GM19193 (cell line): ENCODE data around the gene EDA.

Experiments used
- POLR2A ChIP-seq: IDR thresholded peaks from 4 replicates; pipeline ENCODE4 v1.6.1; 2011; ENCODE audit not compliant: insufficient read depth, insufficient read length; ENCODE audit errors: extremely low read depth

The EDA gene

GRCh38 chrX:69969460-69969859, 353.5 kb downstream of the EDA start:
- no peak for TF ChIP-seq POLR2A

GRCh38 chrX:69987691-69988090, 371.8 kb downstream of the EDA start:
- TF ChIP-seq POLR2A: no peak

GRCh38 chrX:69988955-69989394, 373.1 kb downstream of the EDA start:
- no peak for TF ChIP-seq POLR2A

DNA sequence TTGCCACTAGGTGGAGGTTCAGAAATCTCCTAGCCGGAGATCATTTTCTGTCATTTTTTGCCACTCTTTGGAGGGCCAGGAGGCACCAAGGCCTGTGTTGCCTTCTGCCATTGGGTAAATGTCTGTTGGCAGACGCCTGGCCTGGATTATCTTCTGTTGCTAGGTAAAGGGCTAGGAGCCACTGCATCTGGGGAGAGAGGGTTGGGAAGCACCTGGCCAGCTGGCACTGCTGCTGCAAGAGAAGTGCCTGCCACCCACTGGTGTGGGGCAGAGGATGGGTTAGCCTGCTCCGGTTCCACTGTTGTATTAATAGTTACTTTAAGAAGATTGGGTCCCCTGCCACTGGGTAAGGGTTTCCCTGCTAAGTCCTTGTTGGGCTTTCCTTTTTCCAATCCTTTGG, 375.8 kb downstream of the EDA start:
- TF ChIP-seq POLR2A: no peak

DNA sequence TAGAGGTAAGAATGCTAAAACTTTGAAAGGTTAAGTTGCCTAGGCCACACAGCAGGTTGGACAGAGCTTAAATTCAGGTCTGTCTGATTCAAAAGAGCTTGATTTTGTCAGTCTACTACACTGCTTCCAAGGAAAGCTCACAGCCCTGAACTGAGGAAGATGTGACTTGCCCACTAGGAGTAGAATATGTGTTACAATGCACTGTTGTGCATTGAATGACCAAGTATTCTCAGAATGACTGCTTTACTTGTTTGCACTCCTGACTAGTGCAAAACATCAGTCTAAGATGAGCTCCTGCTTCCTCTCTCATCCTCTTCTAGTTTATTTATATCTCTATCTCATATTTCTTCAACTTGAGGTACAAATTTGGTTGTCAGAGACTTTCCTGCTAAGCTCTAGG, 377.6 kb downstream of the EDA start:
- TF ChIP-seq POLR2A: no peak

DNA sequence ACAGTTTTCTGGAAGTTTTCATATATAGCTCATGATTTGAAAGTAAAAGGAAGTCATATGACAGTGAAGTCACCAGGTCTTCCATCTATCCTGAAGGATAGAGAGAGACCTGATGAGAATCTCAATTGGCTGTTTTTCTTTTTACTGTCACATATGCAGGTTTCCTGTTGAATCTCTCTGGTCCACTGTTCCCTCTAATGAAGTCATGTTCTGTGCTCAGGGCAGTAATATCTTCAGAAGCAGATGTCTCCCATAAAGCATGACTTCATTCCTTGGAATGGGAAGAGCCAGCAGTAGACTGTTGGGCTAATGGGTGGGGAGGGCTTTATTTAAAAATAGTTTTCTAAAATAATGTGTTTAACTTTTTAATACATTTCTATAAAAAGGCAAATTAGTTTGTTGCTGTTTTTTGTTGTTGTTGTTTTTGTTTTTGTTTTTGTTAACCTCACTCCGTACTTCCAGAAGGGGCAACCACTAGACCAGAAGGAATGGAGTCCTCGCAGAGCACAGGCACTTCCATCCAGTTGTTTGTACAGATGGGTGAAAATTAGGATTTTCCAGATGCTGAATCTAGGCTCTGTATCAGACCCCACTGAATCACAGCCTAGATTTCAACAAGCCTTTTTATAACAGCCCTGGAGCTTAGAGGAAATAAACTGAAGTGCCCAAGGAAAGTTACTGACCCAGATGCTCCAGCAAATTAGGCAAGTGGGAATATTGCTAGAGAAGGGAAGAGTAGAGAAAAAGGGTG, 379.6 kb downstream of the EDA start:
- TF ChIP-seq POLR2A: no peak

DNA sequence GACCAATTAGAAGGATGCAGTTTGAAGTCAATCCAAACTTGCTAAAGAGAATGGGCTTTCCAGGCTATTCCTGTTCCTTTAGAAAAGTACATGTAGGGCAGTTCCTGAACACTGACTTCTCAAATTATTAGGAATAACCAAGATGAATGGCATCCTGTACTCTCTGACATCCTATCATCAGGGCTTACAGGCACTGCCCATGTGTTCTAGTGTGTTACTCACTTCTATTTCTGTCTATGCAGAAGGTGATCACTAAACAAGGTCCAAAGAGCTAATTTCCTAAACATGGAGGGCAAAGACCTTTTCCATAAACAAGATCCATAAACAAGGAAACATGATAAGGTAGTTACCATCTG, 380.2 kb downstream of the EDA start:
- TF ChIP-seq POLR2A: no peak

- TF ChIP-seq POLR2A: no peak
These were observed 385.4 kb downstream of the EDA start for GRCh38 chrX:70001269-70001668.

DNA sequence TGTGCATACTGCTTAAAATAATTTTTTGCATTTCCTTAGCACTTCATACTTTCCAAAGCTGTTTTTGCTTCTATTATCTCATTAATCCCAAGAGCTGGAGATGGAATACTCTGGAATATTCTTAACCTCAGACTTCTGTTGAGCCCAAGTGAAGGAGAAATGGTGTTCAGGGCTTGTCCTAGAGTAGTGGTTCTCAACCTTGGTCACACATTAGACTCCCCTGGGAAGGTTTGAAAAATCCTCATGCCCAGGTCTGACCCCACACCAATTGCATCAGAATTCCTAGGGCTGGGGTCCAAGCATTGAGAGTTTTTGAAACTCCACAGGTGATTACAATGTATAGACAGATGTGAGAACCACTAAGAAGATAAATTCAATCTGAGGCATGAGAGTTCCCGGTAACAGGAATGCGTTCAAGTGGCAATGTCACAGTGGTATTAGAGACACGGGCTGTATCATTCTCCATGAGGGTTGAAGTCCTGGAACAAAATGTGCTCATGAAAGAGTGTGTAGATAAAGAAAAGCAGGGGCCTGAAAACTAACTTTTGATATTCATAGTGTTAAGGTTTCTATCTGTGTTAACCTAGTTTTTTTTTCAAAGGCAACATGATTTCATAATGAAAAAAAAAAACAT, 385.9 kb downstream of the EDA start:
- no peak for TF ChIP-seq POLR2A

DNA sequence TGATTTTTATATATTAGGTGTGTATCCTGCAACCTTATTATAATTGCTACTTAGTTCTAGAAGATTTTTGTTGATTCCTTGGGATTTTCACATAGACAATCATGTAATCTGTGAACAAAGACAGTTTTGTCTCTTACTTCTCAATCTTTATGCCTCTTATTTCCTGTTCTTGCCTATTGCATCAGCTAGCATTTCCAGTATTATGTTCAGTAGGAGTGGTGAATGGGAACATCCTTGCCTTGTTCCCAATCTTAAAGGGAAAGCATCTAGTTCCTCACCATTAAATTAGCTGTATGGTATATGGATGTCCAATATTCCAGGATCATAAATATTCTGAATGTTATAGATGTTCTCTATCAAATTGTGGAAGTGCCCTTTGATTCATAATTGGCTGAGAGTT, 392.0 kb downstream of the EDA start:
- no peak for TF ChIP-seq POLR2A

DNA sequence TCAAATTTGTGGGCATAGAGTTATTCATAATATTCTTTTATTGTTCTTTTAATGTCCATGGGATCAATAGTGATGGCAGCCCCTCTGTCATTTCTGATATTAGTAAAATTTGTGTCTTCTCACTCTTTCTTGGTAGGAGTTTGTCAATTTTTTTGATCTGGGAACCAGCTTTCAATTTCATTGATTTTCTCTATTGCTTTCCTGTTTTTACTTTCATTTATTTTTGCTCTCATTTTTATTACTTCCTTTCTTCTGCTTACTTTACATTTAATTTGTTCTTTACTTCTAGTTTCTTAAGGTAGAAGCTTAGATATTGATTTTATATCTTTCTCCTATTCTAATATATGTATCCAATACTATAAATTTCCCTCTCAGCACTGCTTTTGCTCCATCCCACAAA, 393.1 kb downstream of the EDA start:
- TF ChIP-seq POLR2A: no peak

DNA sequence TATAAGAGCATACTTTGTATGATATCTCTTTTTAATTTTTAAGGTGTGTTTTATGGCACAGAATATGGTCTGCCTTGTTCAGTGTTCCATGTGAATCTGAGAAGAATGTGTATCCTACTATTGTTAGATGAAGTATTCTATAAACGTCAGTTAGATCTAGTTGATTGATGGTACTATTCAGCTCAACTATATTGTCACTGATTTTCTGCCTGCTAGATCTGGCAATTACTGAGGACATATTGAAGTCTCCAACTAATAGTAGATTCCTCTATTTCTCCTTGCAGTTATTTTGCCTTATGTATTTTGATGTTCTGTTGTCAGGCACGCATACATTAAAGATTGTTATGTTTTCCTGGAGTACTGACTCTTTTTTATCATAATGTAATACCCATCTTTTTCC, 394.1 kb downstream of the EDA start:
- TF ChIP-seq POLR2A: no peak

GRCh38 chrX:70012756-70013155, 396.8 kb downstream of the EDA start:
- TF ChIP-seq POLR2A: no peak

GRCh38 chrX:70013466-70014381, 397.8 kb downstream of the EDA start:
- TF ChIP-seq POLR2A: no peak

GRCh38 chrX:70016513-70016912, 400.6 kb downstream of the EDA start:
- TF ChIP-seq POLR2A: no peak
